H1 (cell line): ENCODE results near the gene FCRL6. TPM values are rescaled to one million over a fixed set of nuclear protein-coding genes. Genes with fewer than 3 reads are reported as not detected.

Source experiments
- BACH1 ChIP-seq: IDR thresholded peaks from 2 replicates; pipeline ENCODE4 v1.6.1; 2012; ENCODE audit warnings: low read length, improper control_type of control experiment
- BRCA1 ChIP-seq: IDR thresholded peaks from 2 replicates; pipeline ENCODE4 v1.6.1; 2012; ENCODE audit warnings: low read depth, low read length, improper control_type of control experiment
- CBX5 ChIP-seq: fragments of 300-800, 300-1000 bp; sonication (generic); IDR thresholded peaks from 2 replicates; pipeline ENCODE4 v1.7.1; 2016; ENCODE audit warnings: antibody characterized with exemption, low read length, low read depth
- CBX8 ChIP-seq: fragments of 300-800, 300-1000 bp; sonication (generic); IDR thresholded peaks from 2 replicates; pipeline ENCODE4 v1.7.1; 2016; ENCODE audit warnings: low read depth, low read length, borderline replicate concordance
- CREB1 ChIP-seq: IDR thresholded peaks from 2 replicates; pipeline ENCODE4 v1.6.1; 2012; ENCODE audit warnings: inconsistent platforms
- CTBP2 ChIP-seq: IDR thresholded peaks from 2 replicates; pipeline ENCODE4 v1.7.0; 2011; ENCODE audit warnings: borderline replicate concordance, mild to moderate bottlenecking, moderate library complexity, mixed read lengths, low read length; ENCODE audit not compliant: insufficient read depth, insufficient read length
- EZH2 ChIP-seq: fragments of 200-600 bp; sonication (generic); IDR thresholded peaks from 2 replicates; pipeline ENCODE4 v1.7.1; 2012; ENCODE audit warnings: low read depth, mild to moderate bottlenecking, moderate library complexity, low read length, inconsistent platforms; ENCODE audit not compliant: severe bottlenecking
- FOSL1 ChIP-seq: IDR thresholded peaks from 2 replicates; pipeline ENCODE4 v1.6.1; 2011; ENCODE audit warnings: mild to moderate bottlenecking, low read depth, low read length, moderate library complexity; ENCODE audit not compliant: insufficient read depth
- GTF2F1 ChIP-seq: IDR thresholded peaks from 2 replicates; pipeline ENCODE4 v1.6.1; 2012; ENCODE audit warnings: low read depth, low read length, improper control_type of control experiment, borderline replicate concordance
- HDAC6 ChIP-seq: IDR thresholded peaks from one replicate; pipeline ENCODE4 v1.7.1; 2012; ENCODE audit warnings: low read depth, mild to moderate bottlenecking, inconsistent platforms, low read length, moderate library complexity
- JUN ChIP-seq: IDR thresholded peaks from 2 replicates; pipeline ENCODE4 v1.6.1; 2011; ENCODE audit warnings: low read depth, mild to moderate bottlenecking, improper control_type of control experiment, low read length
- JUND ChIP-seq: IDR thresholded peaks from 2 replicates; pipeline ENCODE4 v1.6.1; 2011; ENCODE audit warnings: mild to moderate bottlenecking, improper control_type of control experiment, low read length
- KDM4A ChIP-seq: IDR thresholded peaks from one replicate; pipeline ENCODE4 v1.7.1; 2012; ENCODE audit warnings: low read depth, mild to moderate bottlenecking, moderate library complexity, low read length, inconsistent platforms; ENCODE audit not compliant: severe bottlenecking
- MAFK ChIP-seq: IDR thresholded peaks from 2 replicates; pipeline ENCODE4 v1.6.1; 2012; ENCODE audit warnings: low read depth, mild to moderate bottlenecking, improper control_type of control experiment, low read length
- RAD21 ChIP-seq, 2 experiments: IDR thresholded peaks in 1 of 2; conservative IDR thresholded peaks in 1 of 2; 2 replicates each; pipeline ENCODE4 v1.6.1; 2011; ENCODE audit warnings: low read depth in 2 of 2, low read length in 2 of 2, improper control_type of control experiment in 1 of 2, inconsistent platforms in 1 of 2, mild to moderate bottlenecking in 1 of 2, moderate library complexity in 1 of 2
- SAP30 ChIP-seq: fragments of 300-600 bp; sonication (generic); IDR thresholded peaks from 2 replicates; pipeline ENCODE4 v1.7.1; 2012; ENCODE audit warnings: low read length, moderate library complexity, mild to moderate bottlenecking, inconsistent platforms; ENCODE audit not compliant: insufficient read depth, insufficient replicate concordance
- SIX5 ChIP-seq: IDR thresholded peaks from 2 replicates; pipeline ENCODE4 v1.6.1; 2011; ENCODE audit warnings: mild to moderate bottlenecking, low read depth, low read length
- SP2 ChIP-seq: IDR thresholded peaks from 2 replicates; pipeline ENCODE4 v1.6.1; 2012; ENCODE audit warnings: mild to moderate bottlenecking, low read length, inconsistent platforms
- TBP ChIP-seq: IDR thresholded peaks from 2 replicates; pipeline ENCODE4 v1.6.1; 2011; ENCODE audit warnings: low read depth, low read length, improper control_type of control experiment
- TCF12 ChIP-seq: IDR thresholded peaks from 2 replicates; pipeline ENCODE4 v1.6.1; 2011; ENCODE audit warnings: low read depth, mild to moderate bottlenecking, low read length
- TEAD4 ChIP-seq: IDR thresholded peaks from 2 replicates; pipeline ENCODE4 v1.6.1; 2012; ENCODE audit warnings: low read depth, low read length, inconsistent platforms, mixed read lengths
- YY1 ChIP-seq: IDR thresholded peaks from 2 replicates; pipeline ENCODE4 v1.6.1; 2011; ENCODE audit warnings: low read depth, mild to moderate bottlenecking, low read length
- polyA plus RNA-seq, 7 experiments: library from polyadenylated mRNA; depleted of rRNA in 3 of 7; stranded (reverse) in 5 of 7; unstranded in 2 of 7; fragments of >200 nt in 5 of 7; fragments of 200-250 nt in 2 of 7; gene quantifications; 1 replicate in 5 of 7; 2 replicates in 1 of 7; 4 replicates in 1 of 7; pipeline versions ENCODE4 v1.2.1 to v1.2.3, GENCODE V29; 2011 to 2013; ENCODE audit warnings: missing spikeins in 2 of 7, mixed read lengths in 2 of 7
- total RNA-seq: library from RNA; stranded (reverse); fragmentation: NEBNext Ultra II Directional; extraction: Animal tissue kit (Norgen Biotek cat#: 25700); gene quantifications from 2 replicates; pipeline ENCODE4 v1.2.1, GENCODE V29; 2021
- TF ChIP-seq, protein P1 (sequence below): IDR thresholded peaks from 2 replicates; pipeline ENCODE4 v1.6.1; 2011; ENCODE audit warnings: low read depth, mild to moderate bottlenecking, low read length; ENCODE audit not compliant: insufficient read depth

The FCRL6 gene
- total and polyA plus RNA-seq, 2 of the 8 experiments (the other 6 are each of a cell fraction or from before 2014, with no cell fraction given): not detected

DNA sequence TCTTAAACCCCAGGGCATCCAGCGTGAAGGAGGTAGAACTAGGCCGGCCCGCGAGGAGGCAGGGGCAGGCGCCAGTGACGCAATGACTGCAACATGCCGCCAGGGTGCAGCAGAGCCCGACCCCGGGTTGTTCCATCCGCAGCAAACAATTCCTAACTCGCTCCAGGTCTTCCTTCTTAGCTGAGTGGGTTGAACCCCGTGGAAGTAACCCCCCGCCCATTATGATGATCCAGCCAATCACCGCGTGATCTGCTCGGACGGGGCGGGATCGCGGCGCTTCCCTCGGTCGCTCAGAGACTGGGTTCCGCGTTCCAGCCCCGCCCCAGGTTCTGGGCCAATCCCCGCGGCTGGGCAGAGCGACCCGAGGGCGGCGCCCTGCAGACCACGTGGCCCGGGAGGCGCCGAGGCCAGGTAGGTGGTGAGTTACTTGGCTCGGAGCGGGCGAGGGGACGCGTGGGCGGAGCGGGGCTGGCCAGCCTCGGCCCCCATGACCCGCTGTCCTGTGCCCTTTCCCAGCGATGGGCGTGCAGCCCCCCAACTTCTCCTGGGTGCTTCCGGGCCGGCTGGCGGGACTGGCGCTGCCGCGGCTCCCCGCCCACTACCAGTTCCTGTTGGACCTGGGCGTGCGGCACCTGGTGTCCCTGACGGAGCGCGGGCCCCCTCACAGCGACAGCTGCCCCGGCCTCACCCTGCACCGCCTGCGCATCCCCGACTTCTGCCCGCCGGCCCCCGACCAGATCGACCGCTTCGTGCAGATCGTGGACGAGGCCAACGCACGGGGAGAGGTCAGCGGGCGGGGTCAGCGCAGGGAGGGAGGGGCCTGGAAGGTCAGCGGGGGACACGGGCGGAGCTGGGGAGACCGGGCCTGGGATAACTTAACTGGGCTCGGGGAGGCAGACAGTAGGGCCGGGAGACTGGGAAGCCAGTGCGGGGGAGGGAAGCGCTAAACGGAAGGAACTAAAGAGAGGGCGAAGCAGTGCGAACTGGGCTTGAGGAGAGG lies 21.3 kb upstream of the FCRL6 start, which contains the start of gene DUSP23 (continued):
- TF ChIP-seq CBX5: no peak
- peak; percentile 86 for TF ChIP-seq CREB1
- TF ChIP-seq SP2: no peak
- TF ChIP-seq, protein P1, sequence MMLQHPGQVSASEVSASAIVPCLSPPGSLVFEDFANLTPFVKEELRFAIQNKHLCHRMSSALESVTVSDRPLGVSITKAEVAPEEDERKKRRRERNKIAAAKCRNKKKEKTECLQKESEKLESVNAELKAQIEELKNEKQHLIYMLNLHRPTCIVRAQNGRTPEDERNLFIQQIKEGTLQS: no peak
- no peak for TF ChIP-seq CBX8
- TF ChIP-seq SIX5: no peak
- no peak for TF ChIP-seq FOSL1
- TF ChIP-seq BACH1: peak; percentile 89
- peak; percentile 74 for TF ChIP-seq JUND
- no peak for TF ChIP-seq CTBP2
- 0 out of 2 replicates have a peak, but pooled peaks have one; percentile 2 for TF ChIP-seq TCF12
- TF ChIP-seq MAFK: no peak
- TF ChIP-seq TBP: peak; percentile 62; the same call in 1 of the 2 replicates
- TF ChIP-seq RAD21 (IDR thresholded peaks at IDR 0.05 in 1 of 2, conservative IDR thresholded peaks at IDR 0.05 in 1 of 2; ENCODE audit: low read depth in 2 of 2, low read length in 2 of 2): peak; percentile 87
- no peak for TF ChIP-seq HDAC6
- peak; percentile 30; the same call in 1 of the 2 replicates for TF ChIP-seq TEAD4
- no peak for TF ChIP-seq EZH2
- no peak for TF ChIP-seq GTF2F1
- TF ChIP-seq SAP30: no peak
- TF ChIP-seq JUN: no peak
- no peak for TF ChIP-seq BRCA1
- TF ChIP-seq KDM4A: peak; percentile 99
- TF ChIP-seq YY1: no peak
